SH-SY5Y (cell line): ENCODE data around the gene NBAS.

Experiments used
- GATA2 ChIP-seq: IDR thresholded peaks from 2 replicates; pipeline ENCODE4 v1.6.1; 2011; ENCODE audit warnings: mild to moderate bottlenecking, low read depth, low read length
- GATA3 ChIP-seq: IDR thresholded peaks from 2 replicates; pipeline ENCODE4 v1.6.1; 2011; ENCODE audit warnings: low read depth, mild to moderate bottlenecking, low read length, moderate library complexity

DNA sequence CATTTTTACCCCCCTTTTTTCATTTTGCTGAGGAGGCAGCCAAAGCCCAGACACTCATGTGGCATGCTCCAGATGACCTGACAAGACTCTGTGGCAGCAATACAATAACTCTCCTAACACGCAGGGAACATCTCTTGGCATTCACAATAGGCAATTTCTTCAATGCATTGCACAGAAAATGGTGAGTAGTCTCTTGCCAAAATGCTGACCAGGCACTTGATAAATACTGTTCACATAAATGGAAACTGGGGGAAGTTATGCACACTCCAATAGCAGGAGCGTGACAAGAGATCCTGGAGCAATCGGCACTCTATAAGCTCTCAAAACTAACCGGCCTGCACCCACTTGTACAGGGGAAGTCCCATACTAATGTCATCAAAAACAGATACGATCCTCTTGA lies 66.3 kb downstream of the NBAS start:
- no peak for TF ChIP-seq GATA2
- no peak for TF ChIP-seq GATA3
